ENCODE data around the gene VCL.

GRCh38 chr10:73954737-73955136 is 43.2 kb upstream of the VCL start:
- TF ChIP-seq CTCF (conservative IDR thresholded peaks at IDR 0.05; ENCODE audit: low read depth, low read length) = no peak
- no peak for TF ChIP-seq EZH2 (IDR thresholded peaks at IDR 0.05; ENCODE audit: low read length, unreplicated experiment)
